Activated naive CD4-positive, alpha-beta T cell treated with anti-CD3 and anti-CD28 coated beads for 36 hours (primary cell): ENCODE results near the gene PARG. TPM values are rescaled to one million over a fixed set of nuclear protein-coding genes. Genes with fewer than 3 reads are reported as not detected.
"Not testable (repeated sequence)": the region's sequence is repeated elsewhere in the genome, so short reads cannot be mapped to it uniquely, and the experiment has no call there.

ENCODE experiments used
- CTCF ChIA-PET: fragments of 350-600 bp; sonication (Branson Sonifier 250); formaldehyde crosslinking; loops from one replicate; lab custom pipeline; 2021; ENCODE audit warnings: antibody characterized with exemption; lab: Charles Lee
- DNase-seq: peaks from one replicate; pipeline ENCODE4 v3.0.0-alpha.2; 2020
- H3K27ac Mint-ChIP-seq: one replicate; pipeline ENCODE4 v1.8.0; 2021; ENCODE audit warnings: mild to moderate bottlenecking, mixed read lengths
- H3K27me3 Mint-ChIP-seq: one replicate; pipeline ENCODE4 v1.8.0; 2021; ENCODE audit warnings: low read depth, mixed read lengths
- H3K36me3 Mint-ChIP-seq: one replicate; pipeline ENCODE4 v1.8.0; 2021; ENCODE audit warnings: low read depth, mixed read lengths
- H3K4me1 Mint-ChIP-seq: one replicate; pipeline ENCODE4 v1.8.0; 2021; ENCODE audit warnings: low read depth, mixed read lengths
- H3K4me3 Mint-ChIP-seq: one replicate; pipeline ENCODE4 v1.8.0; 2021; ENCODE audit warnings: mild to moderate bottlenecking, moderate library complexity, mixed read lengths
- H3K9me3 Mint-ChIP-seq: one replicate; pipeline ENCODE4 v1.8.0; 2021; ENCODE audit warnings: mixed read lengths
- intact Hi-C: fragments of 100-400 bp; cut with micrococcal nuclease; formaldehyde crosslinking; loops from one replicate; pipeline ENCODE4 v1.15.1; 2023
- total RNA-seq, 2 experiments: library from RNA; stranded (reverse); gene quantifications; one replicate each; pipeline ENCODE4 v1.2.3, GENCODE V29; 2021

The PARG gene
- total RNA-seq, 2 experiments from 2014 or later, result 25.4 to 27.2 TPM

- DNase-seq, result no peak
- H3K4me3 Mint-ChIP-seq, result no peak overlapping the region
- H3K27me3 Mint-ChIP-seq, result peaks cover 10% of the 10 kb centered on the region
- CTCF ChIA-PET, result no interaction called here
- H3K27ac Mint-ChIP-seq, result no peak overlapping the region
- H3K36me3 Mint-ChIP-seq, result no peaks in the 10 kb centered on the region
- H3K4me1 Mint-ChIP-seq, result no peaks in the 10 kb centered on the region
- no peaks in the 10 kb centered on the region for H3K9me3 Mint-ChIP-seq
- intact Hi-C loops, result no loop called here
These were observed 157.1 kb downstream of the PARG start for GRCh38 chr10:49784681-49785080.

GRCh38 chr10:49783645-49784044 lies 158.2 kb downstream of the PARG start:
- no peaks in the 10 kb centered on the region for H3K36me3 Mint-ChIP-seq
- H3K4me1 Mint-ChIP-seq, result no peaks in the 10 kb centered on the region
- intact Hi-C loops, result no loop called here
- H3K9me3 Mint-ChIP-seq, result no peaks in the 10 kb centered on the region
- H3K27me3 Mint-ChIP-seq, result peaks cover 10% of the 10 kb centered on the region
- DNase-seq, result no peak
- H3K4me3 Mint-ChIP-seq, result no peak overlapping the region
- no peak overlapping the region for H3K27ac Mint-ChIP-seq
- CTCF ChIA-PET, result no interaction called here

- DNase-seq, result no peak
- H3K9me3 Mint-ChIP-seq, result no peaks in the 10 kb centered on the region
- H3K27ac Mint-ChIP-seq, result no peak overlapping the region
- H3K4me3 Mint-ChIP-seq, result no peak overlapping the region
- H3K36me3 Mint-ChIP-seq, result no peaks in the 10 kb centered on the region
- H3K27me3 Mint-ChIP-seq, result peaks cover 10% of the 10 kb centered on the region
- CTCF ChIA-PET, result no interaction called here
- intact Hi-C loops, result no loop called here
- no peaks in the 10 kb centered on the region for H3K4me1 Mint-ChIP-seq
These were observed 160.6 kb downstream of the PARG start for GRCh38 chr10:49781247-49781646.

- H3K27me3 Mint-ChIP-seq, result peaks cover 8% of the 10 kb centered on the region
- no peaks in the 10 kb centered on the region for H3K36me3 Mint-ChIP-seq
- intact Hi-C loops, result no loop called here
- no peaks in the 10 kb centered on the region for H3K4me1 Mint-ChIP-seq
- DNase-seq, result no peak
- CTCF ChIA-PET, result no interaction called here
- no peaks in the 10 kb centered on the region for H3K9me3 Mint-ChIP-seq
- H3K4me3 Mint-ChIP-seq, result no peak overlapping the region
- no peak overlapping the region for H3K27ac Mint-ChIP-seq
These were observed 163.6 kb downstream of the PARG start for GRCh38 chr10:49778197-49778596.

- Mint-ChIP-seq H3K36me3 (no peaks in the 10 kb centered on the region), H3K27me3 (peaks cover 17% of the 10 kb centered on the region), H3K4me3 (no peak overlapping the region), H3K9me3 (no peaks in the 10 kb centered on the region), H3K4me1 (no peaks in the 10 kb centered on the region), H3K27ac (no peak overlapping the region)
- intact Hi-C loops, result no loop called here
- DNase-seq, result no peak
- CTCF ChIA-PET, result no interaction called here
These were observed 165.0 kb downstream of the PARG start for GRCh38 chr10:49776851-49777250.

DNA sequence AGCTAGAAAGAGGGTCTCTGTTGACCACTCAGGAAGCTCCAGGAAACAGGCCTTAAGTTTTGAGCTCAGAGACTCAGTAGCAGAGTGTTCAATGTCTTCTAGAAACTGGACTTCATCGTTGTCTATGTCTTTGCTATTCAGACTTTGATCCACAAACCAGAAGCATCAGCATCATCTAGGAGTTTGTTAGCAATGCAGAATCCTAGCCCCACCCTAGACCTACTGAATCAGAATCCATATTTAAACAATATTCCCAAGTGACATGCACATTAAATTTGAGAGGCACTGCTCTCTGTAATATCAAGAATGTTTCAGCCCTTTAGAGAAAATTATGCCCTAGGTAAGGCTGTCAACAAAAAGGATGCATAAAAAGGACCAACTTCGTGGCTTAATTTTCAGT lies 166.8 kb downstream of the PARG start:
- intact Hi-C loops, result no loop called here
- peaks cover 26% of the 10 kb centered on the region for H3K27me3 Mint-ChIP-seq
- CTCF ChIA-PET, result no interaction called here
- no peak overlapping the region for H3K27ac Mint-ChIP-seq
- H3K4me1 Mint-ChIP-seq, result peaks cover 4% of the 10 kb centered on the region
- no peaks in the 10 kb centered on the region for H3K9me3 Mint-ChIP-seq
- DNase-seq, result no peak
- H3K4me3 Mint-ChIP-seq, result no peak overlapping the region
- H3K36me3 Mint-ChIP-seq, result no peaks in the 10 kb centered on the region

- peaks cover 36% of the 10 kb centered on the region for H3K27me3 Mint-ChIP-seq
- DNase-seq, result not testable (repeated sequence)
These were observed 168.9 kb downstream of the PARG start for GRCh38 chr10:49772944-49773343.

GRCh38 chr10:49771046-49771445 lies 170.8 kb downstream of the PARG start:
- H3K27ac Mint-ChIP-seq, DNase-seq, H3K4me1 Mint-ChIP-seq, CTCF ChIA-PET, H3K9me3 Mint-ChIP-seq, intact Hi-C loops, H3K36me3 Mint-ChIP-seq, H3K4me3 Mint-ChIP-seq: not testable (repeated sequence)
- peaks cover 52% of the 10 kb centered on the region for H3K27me3 Mint-ChIP-seq

More at GRCh38 chr10:49772944-49773343, 168.9 kb downstream of the PARG start:
- intact Hi-C loops, H3K4me3 Mint-ChIP-seq, H3K4me1 Mint-ChIP-seq, H3K9me3 Mint-ChIP-seq, H3K27ac Mint-ChIP-seq, CTCF ChIA-PET, H3K36me3 Mint-ChIP-seq: not testable (repeated sequence)

GRCh38 chr10:49769692-49770091 lies 172.1 kb downstream of the PARG start:
- H3K27ac Mint-ChIP-seq, result no peak overlapping the region
- CTCF ChIA-PET, result no interaction called here
- intact Hi-C loops, result no loop called here
- H3K27me3 Mint-ChIP-seq, result peaks cover 49% of the 10 kb centered on the region
- H3K4me3 Mint-ChIP-seq, result no peak overlapping the region
- H3K9me3 Mint-ChIP-seq, result peaks cover 9% of the 10 kb centered on the region
- H3K4me1 Mint-ChIP-seq, result peaks cover 4% of the 10 kb centered on the region
- no peaks in the 10 kb centered on the region for H3K36me3 Mint-ChIP-seq
- no peak for DNase-seq

DNA sequence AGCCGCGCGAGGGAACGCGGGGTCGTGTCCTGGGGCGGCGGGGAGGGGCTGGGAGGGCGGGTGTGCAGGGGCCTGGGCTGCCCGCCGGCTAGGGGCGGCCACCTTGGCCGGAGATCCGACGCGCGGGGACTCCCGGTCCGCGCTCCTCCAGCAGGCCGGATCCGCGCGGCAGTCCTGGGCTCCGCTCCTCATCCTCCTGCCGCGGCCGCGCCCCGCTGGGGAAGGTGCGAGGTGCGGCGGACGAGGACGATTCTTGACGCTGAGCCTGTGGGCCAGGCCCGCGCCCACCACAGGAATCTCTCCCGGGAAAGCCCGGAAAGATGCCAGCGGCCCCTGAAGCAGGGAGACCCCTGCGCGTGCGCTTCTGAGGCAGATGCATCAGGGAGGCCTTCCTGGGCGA lies 173.1 kb downstream of the PARG start:
- DNase-seq, result no peak
- CTCF ChIA-PET, result no interaction called here
- peaks cover 4% of the 10 kb centered on the region for H3K4me1 Mint-ChIP-seq
- H3K36me3 Mint-ChIP-seq, result no peaks in the 10 kb centered on the region
- peaks cover 49% of the 10 kb centered on the region for H3K27me3 Mint-ChIP-seq
- H3K27ac Mint-ChIP-seq, result no peak overlapping the region
- H3K4me3 Mint-ChIP-seq, result no peak overlapping the region
- intact Hi-C loops, result no loop called here
- peaks cover 9% of the 10 kb centered on the region for H3K9me3 Mint-ChIP-seq

- Mint-ChIP-seq H3K4me1 (peaks cover 4% of the 10 kb centered on the region), H3K27ac (no peak overlapping the region), H3K4me3 (no peak overlapping the region), H3K36me3 (no peaks in the 10 kb centered on the region), H3K27me3 (peaks cover 53% of the 10 kb centered on the region), H3K9me3 (peaks cover 9% of the 10 kb centered on the region)
- CTCF ChIA-PET, result no interaction called here
- DNase-seq, result no peak
- intact Hi-C loops, result no loop called here
These were observed 173.5 kb downstream of the PARG start for GRCh38 chr10:49768329-49768728.
